AG04450 (cell line): ENCODE measurements around the gene PIK3R3. TPM values are rescaled to one million over a fixed set of nuclear protein-coding genes. Genes with fewer than 3 reads are reported as not detected.

Experiments
- CTCF ChIA-PET: fragments of 300-600, 350-600 bp; formaldehyde crosslinking; extraction: SDS; loops from one replicate; lab custom pipeline; 2022; ENCODE audit warnings: antibody characterized with exemption, inconsistent platforms; lab: Charles Lee
- POLR2A ChIA-PET: fragments of 350-600 bp; formaldehyde crosslinking; extraction: SDS; loops from one replicate; lab custom pipeline; 2021; ENCODE audit warnings: antibody characterized with exemption, inconsistent platforms; lab: Yijun Ruan, JAX
- DNase-seq: peaks from one replicate; pipeline ENCODE4 v3.0.0-alpha.2; 2011; ENCODE audit warnings: low read depth, low spot score
- H3K27ac ChIP-seq: one replicate; pipeline ENCODE4 v1.5.1; 2012; ENCODE audit warnings: low read depth, low read length, control low read depth
- H3K27me3 ChIP-seq: one replicate; pipeline ENCODE4 v1.6.0; 2012; ENCODE audit warnings: low read length; ENCODE audit not compliant: control insufficient read depth, insufficient read depth
- H3K4me3 ChIP-seq: 2 replicates; pipeline ENCODE4 v1.5.1; 2011; ENCODE audit warnings: mild to moderate bottlenecking, low read depth, low read length, control low read depth
- H3K9me3 ChIP-seq: 2 replicates; pipeline ENCODE4 v1.5.1; 2012; ENCODE audit warnings: low read length; ENCODE audit not compliant: control insufficient read depth, insufficient read depth
- polyA plus RNA-seq: library from polyadenylated mRNA; depleted of rRNA; stranded (reverse); fragments of >200 nt; gene quantifications from 2 replicates; pipeline ENCODE4 v1.2.3, GENCODE V29; 2011
- TF ChIP-seq, protein P1 (sequence below): IDR thresholded peaks from 2 replicates; pipeline ENCODE4 v1.5.1; 2011; ENCODE audit warnings: low read depth, low read length, control low read depth, inconsistent platforms

Gene PIK3R3
- polyA plus RNA-seq, 1 experiment = 14.5 TPM

DNA sequence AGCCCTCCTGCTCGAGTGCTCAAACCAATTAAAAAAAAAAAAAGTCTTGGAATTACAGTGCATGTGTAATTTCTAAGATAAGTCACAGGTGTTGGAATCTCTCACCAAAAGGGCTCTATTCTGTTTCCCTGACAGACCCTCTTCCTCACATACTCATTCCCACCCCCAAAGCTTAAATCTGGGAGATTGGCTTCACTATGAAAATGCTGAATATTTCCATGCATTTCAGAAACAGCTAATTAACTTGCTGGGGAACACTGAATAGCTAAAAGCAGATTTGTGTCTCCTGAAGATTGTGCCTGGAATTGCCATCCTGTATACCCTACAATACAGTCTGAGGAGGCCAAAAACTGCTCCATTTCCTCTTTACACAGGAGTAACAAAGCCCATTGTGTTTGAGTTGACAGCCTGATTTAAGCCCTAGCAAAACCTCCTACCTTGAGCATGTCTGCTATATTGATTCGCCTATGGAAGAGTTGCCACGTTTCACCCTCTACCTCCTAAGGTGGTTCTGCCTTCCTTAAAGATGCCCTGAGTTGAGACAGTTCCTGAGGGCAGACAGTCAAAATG is 1.4 kb upstream of the PIK3R3 start:
- ChIA-PET POLR2A (interaction anchor here (0.7 kb wide), 1 partner anchor 40 kb away, joined by 3 read pairs; no protein-coding TSS in a partner anchor), CTCF (interaction anchor here (0.6 to 1.5 kb wide), 2 partner anchors 14 to 44 kb away, joined by 3 to 4 read pairs; no protein-coding TSS in a partner anchor)
- DNase-seq = no peak
- Histone ChIP-seq H3K27ac (no peak overlapping the region), H3K27me3 (no peaks in the 10 kb centered on the region), H3K9me3 (no peaks in the 10 kb centered on the region), H3K4me3 (peak overlapping the region; percentile 80)
- TF ChIP-seq, protein P1, sequence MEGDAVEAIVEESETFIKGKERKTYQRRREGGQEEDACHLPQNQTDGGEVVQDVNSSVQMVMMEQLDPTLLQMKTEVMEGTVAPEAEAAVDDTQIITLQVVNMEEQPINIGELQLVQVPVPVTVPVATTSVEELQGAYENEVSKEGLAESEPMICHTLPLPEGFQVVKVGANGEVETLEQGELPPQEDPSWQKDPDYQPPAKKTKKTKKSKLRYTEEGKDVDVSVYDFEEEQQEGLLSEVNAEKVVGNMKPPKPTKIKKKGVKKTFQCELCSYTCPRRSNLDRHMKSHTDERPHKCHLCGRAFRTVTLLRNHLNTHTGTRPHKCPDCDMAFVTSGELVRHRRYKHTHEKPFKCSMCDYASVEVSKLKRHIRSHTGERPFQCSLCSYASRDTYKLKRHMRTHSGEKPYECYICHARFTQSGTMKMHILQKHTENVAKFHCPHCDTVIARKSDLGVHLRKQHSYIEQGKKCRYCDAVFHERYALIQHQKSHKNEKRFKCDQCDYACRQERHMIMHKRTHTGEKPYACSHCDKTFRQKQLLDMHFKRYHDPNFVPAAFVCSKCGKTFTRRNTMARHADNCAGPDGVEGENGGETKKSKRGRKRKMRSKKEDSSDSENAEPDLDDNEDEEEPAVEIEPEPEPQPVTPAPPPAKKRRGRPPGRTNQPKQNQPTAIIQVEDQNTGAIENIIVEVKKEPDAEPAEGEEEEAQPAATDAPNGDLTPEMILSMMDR = no peak

DNA sequence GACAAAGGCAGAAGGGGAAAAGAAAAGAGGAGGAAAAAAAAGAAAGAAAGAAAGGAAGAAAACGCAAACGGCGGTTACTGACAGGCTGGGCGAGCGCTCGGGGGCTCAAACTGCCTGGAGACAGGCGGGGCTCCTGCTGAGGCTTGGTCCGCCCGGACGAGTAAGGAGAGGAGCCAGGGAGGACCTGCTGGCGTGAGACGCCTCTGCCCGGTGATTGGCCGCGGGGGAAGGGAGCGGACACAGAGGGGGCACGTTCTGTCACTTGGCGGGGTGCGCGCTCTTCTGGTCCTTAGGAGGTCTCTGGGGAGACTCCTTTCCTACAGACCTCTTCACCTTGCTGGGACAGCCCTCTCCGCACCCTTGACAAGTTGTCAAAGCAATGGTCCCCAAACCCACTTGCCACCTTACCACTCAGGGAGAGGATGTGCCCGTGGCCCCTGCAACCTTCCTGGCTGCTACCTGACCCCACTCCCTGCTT is 791 bp upstream of the PIK3R3 start:
- Histone ChIP-seq H3K27ac (peak overlapping the region; percentile 99), H3K27me3 (no peaks in the 10 kb centered on the region), H3K9me3 (no peaks in the 10 kb centered on the region), H3K4me3 (peak overlapping the region; percentile 80)
- DNase-seq = no peak
- ChIA-PET CTCF (interaction anchor here (0.6 to 1.3 kb wide), 2 partner anchors 45 to 96 kb away, joined by 3 to 6 read pairs; no protein-coding TSS in a partner anchor), POLR2A (no interaction called here)
- TF ChIP-seq, protein P1 = no peak

DNA sequence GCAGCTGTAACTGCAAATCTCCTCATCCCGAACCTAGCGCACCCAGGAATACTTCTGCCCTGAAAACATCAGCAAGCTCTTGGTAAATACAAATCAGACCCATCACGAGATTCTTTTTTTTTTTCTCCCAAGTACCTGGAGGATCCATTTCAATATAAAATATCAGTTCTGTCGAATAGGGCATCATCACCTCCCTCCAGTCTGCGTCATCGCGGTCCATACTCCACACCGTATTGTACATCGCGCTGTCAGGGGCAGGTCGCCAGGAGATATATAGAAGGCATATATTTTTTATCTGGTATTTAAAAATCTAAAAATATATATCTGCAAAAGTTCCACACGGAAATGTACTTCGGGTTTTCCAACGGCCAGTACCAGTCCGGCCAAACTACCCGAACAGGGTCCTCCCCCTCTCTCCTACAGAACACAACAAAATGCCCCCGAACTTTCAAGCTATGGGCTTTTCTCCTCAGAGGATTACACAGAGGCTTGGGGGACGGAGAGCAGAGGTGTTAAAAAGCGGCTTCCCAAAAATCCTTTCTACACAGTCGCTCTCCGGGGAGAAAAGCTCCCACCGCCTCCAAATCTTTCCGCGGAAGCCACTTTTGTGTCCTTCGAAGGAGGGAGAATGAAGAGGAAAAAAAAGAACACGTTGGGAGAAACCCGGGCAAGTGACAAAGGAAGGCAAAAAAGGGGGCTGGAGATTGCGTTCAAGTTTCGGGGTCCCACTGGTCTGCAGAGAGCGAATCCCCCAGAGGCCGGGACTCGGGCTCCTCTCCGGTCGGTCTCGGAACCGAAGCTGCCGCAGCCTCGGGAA is 509 bp downstream of the PIK3R3 start:
- TF ChIP-seq, protein P1 = no peak
- POLR2A ChIA-PET = interaction anchor here (0.6 to 2.2 kb wide), 27 partner anchors 8 to 97 kb away, joined by 3 to 10 read pairs (median 4); partner anchors contain the start of gene POMGNT1
- H3K4me3 ChIP-seq = peak overlapping the region; percentile 74
- no peaks in the 10 kb centered on the region for H3K27me3 ChIP-seq
- peak overlapping the region; percentile 99 for H3K27ac ChIP-seq
- no peak for DNase-seq
- CTCF ChIA-PET = interaction anchor here (1.2 to 1.4 kb wide), 3 partner anchors 49 to 100 kb away, joined by 3 to 6 read pairs (median 6); no protein-coding TSS in a partner anchor
- H3K9me3 ChIP-seq = no peaks in the 10 kb centered on the region

DNA sequence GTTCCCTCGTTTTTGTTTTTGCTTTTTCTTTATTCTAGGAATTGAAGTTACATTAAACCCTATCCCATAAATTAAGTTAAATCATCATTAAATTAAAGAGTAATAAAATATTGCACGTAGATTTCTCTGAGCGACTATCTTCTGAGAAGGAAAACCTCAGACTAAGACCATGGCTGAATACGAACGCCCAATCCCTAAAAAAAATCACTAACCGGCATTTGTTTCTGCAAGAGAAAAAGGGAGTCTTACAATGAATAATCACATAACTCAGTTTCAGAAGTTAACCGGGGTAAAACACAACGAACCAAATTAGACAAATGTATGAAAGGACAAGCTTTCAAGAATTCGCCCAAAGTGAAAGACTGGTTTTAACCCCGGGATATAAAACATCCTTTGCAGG is 1.3 kb downstream of the PIK3R3 start:
- Histone ChIP-seq H3K4me3 (peak overlapping the region; percentile 74), H3K9me3 (no peaks in the 10 kb centered on the region), H3K27ac (no peak overlapping the region), H3K27me3 (no peaks in the 10 kb centered on the region)
- ChIA-PET POLR2A (interaction anchor here (0.6 to 2.2 kb wide), 4 partner anchors 14 to 89 kb away, joined by 3 to 8 read pairs (median 4); no protein-coding TSS in a partner anchor), CTCF (no interaction called here)
- TF ChIP-seq, protein P1 = no peak
- no peak for DNase-seq
